AG10803 (cell line): ENCODE data around the gene LMX1B.
A peak's percentile ranks its signal among the peaks of the same experiment; 100 is the strongest.

Experiments
- DNase-seq: peaks from one replicate; pipeline ENCODE4 v3.0.0; 2010; ENCODE audit warnings: low read depth
- H3K4me3 ChIP-seq: 2 replicates; pipeline ENCODE4 v1.5.1; 2011; ENCODE audit warnings: mild to moderate bottlenecking, low read length, control low read depth
- CTCF ChIP-seq: conservative IDR thresholded peaks from 2 replicates; pipeline ENCODE4 v1.5.1; 2011; ENCODE audit warnings: mild to moderate bottlenecking, low read length, control low read depth, inconsistent platforms

Gene LMX1B

GRCh38 chr9:126626127-126626925 is 12.6 kb downstream of the LMX1B start:
- no peak for DNase-seq
- H3K4me3 ChIP-seq = peak overlapping the region; percentile 20; the same call in 1 of the 2 replicates

GRCh38 chr9:126626926-126627233 is 13.2 kb downstream of the LMX1B start:
- TF ChIP-seq CTCF = no peak
- DNase-seq = no peak
- H3K4me3 ChIP-seq = no peak overlapping the region

More at GRCh38 chr9:126626127-126626925, 12.6 kb downstream of the LMX1B start:
- no peak for TF ChIP-seq CTCF

GRCh38 chr9:126628146-126628545 is 14.4 kb downstream of the LMX1B start:
- no peak overlapping the region for H3K4me3 ChIP-seq
- no peak for DNase-seq
- no peak for TF ChIP-seq CTCF

GRCh38 chr9:126628969-126629674 is 15.4 kb downstream of the LMX1B start:
- H3K4me3 ChIP-seq = no peak overlapping the region
- no peak for TF ChIP-seq CTCF
- no peak for DNase-seq

GRCh38 chr9:126630458-126631237 is 16.9 kb downstream of the LMX1B start:
- no peak for TF ChIP-seq CTCF
- no peak for DNase-seq
- H3K4me3 ChIP-seq = no peak overlapping the region

GRCh38 chr9:126631254-126631653 is 17.5 kb downstream of the LMX1B start:
- no peak overlapping the region for H3K4me3 ChIP-seq
- no peak for DNase-seq
- no peak for TF ChIP-seq CTCF
